Measurements from ENCODE around the gene AHNAK.

DNA sequence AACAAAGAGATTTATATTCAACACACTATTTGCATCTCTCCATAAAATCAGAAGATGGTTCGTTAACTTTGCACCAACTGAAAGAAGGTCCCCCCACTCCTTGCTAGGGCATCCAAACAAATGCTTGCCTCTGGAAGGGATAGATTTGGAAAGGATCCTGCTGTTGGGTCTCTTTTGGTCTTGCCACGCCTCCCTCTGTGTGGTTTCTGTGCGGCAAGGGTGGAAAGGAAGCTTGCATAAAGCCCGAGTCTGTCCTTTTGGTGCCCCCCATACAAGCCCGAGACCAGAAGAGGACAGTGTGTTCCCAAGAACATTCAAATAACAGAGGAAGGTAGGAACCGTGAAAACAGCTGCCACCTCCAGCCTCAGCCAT lies 112.7 kb downstream of the AHNAK start:
- TF ChIP-seq EGR1 (IDR thresholded peaks at IDR 0.05) (no peak), EP300 (IDR thresholded peaks at IDR 0.05; ENCODE audit: borderline replicate concordance) (no peak), ZBTB7A (IDR thresholded peaks at IDR 0.05; ENCODE audit: low read depth) (no peak), TCF12 (IDR thresholded peaks at IDR 0.05; ENCODE audit: low read depth) (no peak), RAD21 (IDR thresholded peaks at IDR 0.05; ENCODE audit: low read depth) (no peak), TAF1 (IDR thresholded peaks at IDR 0.05; ENCODE audit: low read depth) (no peak), YY1 (IDR thresholded peaks at IDR 0.05; ENCODE audit: low read depth) (no peak), CREB1 (IDR thresholded peaks at IDR 0.05; ENCODE audit: low read depth) (no peak), NFIC (IDR thresholded peaks at IDR 0.05) (no peak)
- TF ChIP-seq, protein P1, sequence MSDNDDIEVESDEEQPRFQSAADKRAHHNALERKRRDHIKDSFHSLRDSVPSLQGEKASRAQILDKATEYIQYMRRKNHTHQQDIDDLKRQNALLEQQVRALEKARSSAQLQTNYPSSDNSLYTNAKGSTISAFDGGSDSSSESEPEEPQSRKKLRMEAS (IDR thresholded peaks at IDR 0.05): no peak
- TF ChIP-seq, protein P2, sequence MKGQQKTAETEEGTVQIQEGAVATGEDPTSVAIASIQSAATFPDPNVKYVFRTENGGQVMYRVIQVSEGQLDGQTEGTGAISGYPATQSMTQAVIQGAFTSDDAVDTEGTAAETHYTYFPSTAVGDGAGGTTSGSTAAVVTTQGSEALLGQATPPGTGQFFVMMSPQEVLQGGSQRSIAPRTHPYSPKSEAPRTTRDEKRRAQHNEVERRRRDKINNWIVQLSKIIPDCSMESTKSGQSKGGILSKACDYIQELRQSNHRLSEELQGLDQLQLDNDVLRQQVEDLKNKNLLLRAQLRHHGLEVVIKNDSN (IDR thresholded peaks at IDR 0.05): no peak
- TF ChIP-seq, protein P3, sequence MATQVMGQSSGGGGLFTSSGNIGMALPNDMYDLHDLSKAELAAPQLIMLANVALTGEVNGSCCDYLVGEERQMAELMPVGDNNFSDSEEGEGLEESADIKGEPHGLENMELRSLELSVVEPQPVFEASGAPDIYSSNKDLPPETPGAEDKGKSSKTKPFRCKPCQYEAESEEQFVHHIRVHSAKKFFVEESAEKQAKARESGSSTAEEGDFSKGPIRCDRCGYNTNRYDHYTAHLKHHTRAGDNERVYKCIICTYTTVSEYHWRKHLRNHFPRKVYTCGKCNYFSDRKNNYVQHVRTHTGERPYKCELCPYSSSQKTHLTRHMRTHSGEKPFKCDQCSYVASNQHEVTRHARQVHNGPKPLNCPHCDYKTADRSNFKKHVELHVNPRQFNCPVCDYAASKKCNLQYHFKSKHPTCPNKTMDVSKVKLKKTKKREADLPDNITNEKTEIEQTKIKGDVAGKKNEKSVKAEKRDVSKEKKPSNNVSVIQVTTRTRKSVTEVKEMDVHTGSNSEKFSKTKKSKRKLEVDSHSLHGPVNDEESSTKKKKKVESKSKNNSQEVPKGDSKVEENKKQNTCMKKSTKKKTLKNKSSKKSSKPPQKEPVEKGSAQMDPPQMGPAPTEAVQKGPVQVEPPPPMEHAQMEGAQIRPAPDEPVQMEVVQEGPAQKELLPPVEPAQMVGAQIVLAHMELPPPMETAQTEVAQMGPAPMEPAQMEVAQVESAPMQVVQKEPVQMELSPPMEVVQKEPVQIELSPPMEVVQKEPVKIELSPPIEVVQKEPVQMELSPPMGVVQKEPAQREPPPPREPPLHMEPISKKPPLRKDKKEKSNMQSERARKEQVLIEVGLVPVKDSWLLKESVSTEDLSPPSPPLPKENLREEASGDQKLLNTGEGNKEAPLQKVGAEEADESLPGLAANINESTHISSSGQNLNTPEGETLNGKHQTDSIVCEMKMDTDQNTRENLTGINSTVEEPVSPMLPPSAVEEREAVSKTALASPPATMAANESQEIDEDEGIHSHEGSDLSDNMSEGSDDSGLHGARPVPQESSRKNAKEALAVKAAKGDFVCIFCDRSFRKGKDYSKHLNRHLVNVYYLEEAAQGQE (IDR thresholded peaks at IDR 0.05; ENCODE audit: low read depth): no peak

All from Ishikawa (cell line).